Urinary bladder (tissue), 4 donors: ENCODE results near the gene NR2C2. TPM values are rescaled to one million over a fixed set of nuclear protein-coding genes. Genes with fewer than 3 reads are reported as not detected.

Experiments
- DNase-seq: peaks from one replicate; pipeline ENCODE4 v3.0.0-alpha.2; 2015; ENCODE audit errors: extremely low spot score
- H3K27ac ChIP-seq: one replicate; pipeline ENCODE4 v1.5.1; 2013; ENCODE audit warnings: low read depth, mild to moderate bottlenecking, moderate library complexity
- H3K36me3 ChIP-seq: one replicate; pipeline ENCODE4 v1.6.1; 2013; ENCODE audit warnings: mild to moderate bottlenecking, moderate library complexity; ENCODE audit not compliant: insufficient read depth
- H3K4me1 ChIP-seq: one replicate; pipeline ENCODE4 v1.6.1; 2013; ENCODE audit warnings: mild to moderate bottlenecking, moderate library complexity; ENCODE audit not compliant: insufficient read depth
- H3K4me3 ChIP-seq: one replicate; pipeline ENCODE4 v1.5.1; 2013; ENCODE audit warnings: low read depth, low read length
- WGBS: extraction: QIAGEN DNeasy Blood & Tissue Kit; methylation state at CpG from one replicate; pipeline ENCODE4 v1.1.7; 2013; 5-methylcytosine and 5-hydroxymethylcytosine counted together
- polyA plus RNA-seq: library from polyadenylated mRNA; stranded (reverse); fragments of 200-250 nt; gene quantifications from one replicate; pipeline ENCODE4 v1.2.3, GENCODE V29; 2013
- total RNA-seq: library from RNA; depleted of rRNA; stranded (reverse); fragments of >200 nt; gene quantifications from one replicate; pipeline ENCODE4 v1.2.3, GENCODE V29; 2014
- donor health status: healthy with polysubstance abuse.
- donor health status: healthy.

The NR2C2 gene
- total and polyA plus RNA-seq, 2 donors, result 18.2 to 63.1 TPM

DNA sequence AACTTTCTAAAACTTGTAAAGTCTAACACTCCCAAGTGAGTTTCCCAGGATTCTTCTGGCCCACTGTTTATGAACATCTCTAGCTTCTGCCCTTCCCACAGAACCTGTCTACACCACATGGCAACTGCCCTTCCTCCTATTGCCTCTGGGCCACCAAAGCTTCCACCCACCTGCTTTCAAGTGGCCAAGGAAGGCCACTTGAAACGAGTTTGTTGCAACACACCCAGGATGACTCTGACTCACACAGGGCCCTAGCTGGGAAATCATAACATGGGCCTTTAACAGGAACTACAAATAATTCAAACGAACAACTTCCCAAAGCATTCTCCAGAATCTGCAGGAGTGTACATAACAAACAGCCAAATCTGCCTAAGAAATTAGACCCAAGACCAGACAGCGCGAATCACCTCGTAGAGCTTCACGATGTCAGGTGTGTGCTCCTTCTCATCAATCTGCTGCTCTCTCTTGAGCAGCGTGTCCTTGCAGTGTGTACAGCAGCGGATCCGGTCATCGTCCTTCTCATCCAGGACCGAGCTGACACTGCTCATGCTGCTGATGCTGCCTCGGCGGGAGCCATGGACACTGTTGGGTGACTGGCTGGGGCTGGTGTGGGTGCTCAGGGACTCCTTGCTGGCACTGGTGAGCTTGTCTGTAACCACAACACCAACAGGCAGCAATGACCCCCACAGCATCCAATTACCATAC, 134.7 kb downstream of the NR2C2 start:
- H3K27ac ChIP-seq, result no peak overlapping the region
- 94% methylated on average over 13 of the region's 13 CpGs for WGBS
- peaks cover 5% of the 10 kb centered on the region for H3K36me3 ChIP-seq
- H3K4me1 ChIP-seq, result no peaks in the 10 kb centered on the region
- DNase-seq, result no peak
- no peak overlapping the region for H3K4me3 ChIP-seq

DNA sequence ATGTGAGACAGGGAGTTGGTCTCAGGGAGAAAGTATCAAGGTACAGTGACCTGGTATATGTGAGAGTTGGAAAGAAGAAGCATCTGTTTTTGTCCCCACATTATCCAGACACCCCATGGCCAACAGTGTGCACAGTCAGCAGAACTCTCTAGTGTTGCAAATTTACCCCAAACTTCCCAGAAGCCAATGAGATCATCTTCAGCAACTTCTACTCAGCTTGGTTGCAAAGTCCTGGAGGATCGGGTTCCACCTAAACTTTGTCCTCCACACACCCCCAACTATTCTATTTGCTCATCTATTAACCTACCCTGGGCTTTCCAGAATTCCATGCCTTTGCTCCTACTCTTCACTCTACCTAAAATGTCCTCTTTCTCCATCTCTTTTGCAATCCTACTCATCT, 135.9 kb downstream of the NR2C2 start:
- no peak overlapping the region for H3K4me3 ChIP-seq
- peaks cover 5% of the 10 kb centered on the region for H3K36me3 ChIP-seq
- WGBS, result 91% methylated on average over 1 of the region's 1 CpG

DNA sequence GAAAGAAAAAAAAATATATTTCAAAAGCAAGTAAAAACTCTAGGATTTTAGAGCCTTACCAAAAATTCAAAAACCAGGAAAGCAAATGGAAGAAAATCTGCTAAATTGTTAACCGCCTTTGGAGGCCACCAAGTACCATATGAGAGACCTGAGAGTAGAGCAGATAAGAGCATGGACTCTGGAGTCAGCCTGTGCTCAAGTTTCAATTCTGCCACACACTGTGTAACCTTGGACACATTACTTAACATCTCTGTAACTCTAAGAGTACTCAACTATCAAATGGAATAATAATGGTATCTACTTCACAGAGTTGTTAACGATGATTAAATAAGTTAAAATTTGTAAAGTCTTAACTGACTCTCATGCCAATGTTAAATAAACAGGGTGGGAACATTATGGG, 138.9 kb downstream of the NR2C2 start:
- H3K27ac ChIP-seq, result no peak overlapping the region
- 97% methylated on average over 2 of the region's 2 CpGs for WGBS
- H3K4me1 ChIP-seq, result no peaks in the 10 kb centered on the region
- DNase-seq, result no peak
- no peak overlapping the region for H3K4me3 ChIP-seq
- H3K36me3 ChIP-seq, result peaks cover 8% of the 10 kb centered on the region

More for the DNA sequence above, 135.9 kb downstream of the NR2C2 start:
- Histone ChIP-seq H3K4me1 (no peaks in the 10 kb centered on the region), H3K27ac (no peak overlapping the region)
- no peak for DNase-seq

DNA sequence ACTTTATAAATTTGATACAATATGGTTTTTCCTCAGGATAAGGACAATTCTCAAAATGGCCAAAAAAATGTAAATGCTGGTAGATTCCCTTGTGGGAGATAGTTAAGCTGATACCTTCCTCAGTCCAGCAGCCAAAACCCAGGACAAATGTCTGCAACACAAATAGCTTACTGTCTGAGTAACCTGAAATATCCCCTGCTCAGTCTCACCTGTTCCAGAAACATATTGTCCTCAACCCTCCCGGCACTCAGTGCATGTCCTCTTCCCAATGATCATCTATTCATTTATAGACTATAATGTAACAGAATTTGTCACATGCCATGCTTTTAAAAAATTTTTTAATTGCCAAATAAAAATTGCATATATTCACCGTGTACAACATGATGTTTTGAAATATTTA, 139.3 kb downstream of the NR2C2 start:
- no peaks in the 10 kb centered on the region for H3K4me1 ChIP-seq
- H3K27ac ChIP-seq, result no peak overlapping the region
- no peak for DNase-seq
- H3K36me3 ChIP-seq, result peaks cover 8% of the 10 kb centered on the region
- H3K4me3 ChIP-seq, result no peak overlapping the region
- 90% methylated on average over 2 of the region's 2 CpGs for WGBS

DNA sequence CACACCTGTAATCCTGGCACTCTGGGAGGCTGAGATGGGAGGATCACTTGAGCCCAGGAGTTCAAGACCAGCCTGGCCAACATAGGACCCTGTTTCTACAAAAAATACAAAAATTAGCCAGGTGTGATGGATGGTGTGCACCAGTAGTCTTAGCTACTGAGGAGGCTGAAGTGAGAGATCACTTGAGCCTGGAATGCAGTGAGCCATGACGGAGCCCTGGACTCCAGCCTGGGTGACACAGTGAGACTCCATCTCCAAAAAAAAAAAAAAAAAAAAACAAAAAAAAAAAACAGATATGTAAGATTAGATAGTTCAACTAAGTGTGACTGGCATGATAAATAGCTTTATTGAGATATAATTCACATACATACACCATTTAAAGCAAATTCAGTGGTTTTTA, 141.8 kb downstream of the NR2C2 start:
- DNase-seq, result no peak
- 94% methylated on average over 1 of the region's 1 CpG for WGBS
- H3K36me3 ChIP-seq, result peaks cover 3% of the 10 kb centered on the region
- no peak overlapping the region for H3K4me3 ChIP-seq
- H3K27ac ChIP-seq, result no peak overlapping the region
- H3K4me1 ChIP-seq, result no peaks in the 10 kb centered on the region

DNA sequence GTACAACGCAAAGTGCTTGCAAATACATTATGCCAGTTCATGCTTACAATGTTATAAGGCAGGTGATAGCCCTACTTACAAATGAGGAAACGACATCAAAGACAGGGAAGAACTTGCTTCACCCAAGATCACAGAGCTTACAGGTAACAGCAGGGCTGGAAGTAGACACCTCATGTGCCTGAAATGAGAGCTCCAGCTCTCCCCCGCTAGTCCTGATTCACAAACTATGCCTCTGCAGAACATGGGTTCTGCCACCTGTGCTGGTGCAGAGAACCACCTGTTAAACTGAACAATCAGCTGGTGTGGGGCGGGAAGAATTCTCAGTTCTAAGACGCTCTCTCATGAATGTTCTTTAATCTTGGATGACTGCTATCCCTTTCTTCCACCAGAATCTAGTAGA, 144.2 kb downstream of the NR2C2 start:
- Histone ChIP-seq H3K4me3 (no peak overlapping the region), H3K4me1 (no peaks in the 10 kb centered on the region), H3K27ac (no peak overlapping the region), H3K36me3 (peaks cover 3% of the 10 kb centered on the region)
- no peak for DNase-seq
- WGBS, result 86% methylated on average over 5 of the region's 5 CpGs

DNA sequence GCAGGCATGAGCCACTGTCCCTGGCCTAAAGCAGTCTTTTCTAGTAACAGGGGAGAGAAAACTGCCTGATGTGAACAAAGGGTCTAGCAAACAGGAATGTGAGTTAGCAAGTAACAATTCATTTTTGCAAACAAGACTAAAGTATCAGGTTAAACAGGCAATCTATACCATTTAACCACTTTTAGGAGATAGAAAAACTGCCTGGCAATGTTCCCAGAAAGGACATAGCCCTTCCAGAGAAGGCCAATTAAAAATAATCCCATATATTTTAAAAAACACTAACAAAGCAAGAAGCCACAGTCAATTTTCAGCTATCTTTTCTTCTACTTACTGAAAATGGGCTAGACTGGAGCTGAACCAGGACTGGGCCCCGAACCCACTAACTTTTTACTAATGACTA, 145.3 kb downstream of the NR2C2 start:
- no peaks in the 10 kb centered on the region for H3K4me1 ChIP-seq
- H3K27ac ChIP-seq, result no peak overlapping the region
- DNase-seq, result no peak
- H3K4me3 ChIP-seq, result no peak overlapping the region
- H3K36me3 ChIP-seq, result peaks cover 3% of the 10 kb centered on the region
- 82% methylated on average over 1 of the region's 1 CpG for WGBS

DNA sequence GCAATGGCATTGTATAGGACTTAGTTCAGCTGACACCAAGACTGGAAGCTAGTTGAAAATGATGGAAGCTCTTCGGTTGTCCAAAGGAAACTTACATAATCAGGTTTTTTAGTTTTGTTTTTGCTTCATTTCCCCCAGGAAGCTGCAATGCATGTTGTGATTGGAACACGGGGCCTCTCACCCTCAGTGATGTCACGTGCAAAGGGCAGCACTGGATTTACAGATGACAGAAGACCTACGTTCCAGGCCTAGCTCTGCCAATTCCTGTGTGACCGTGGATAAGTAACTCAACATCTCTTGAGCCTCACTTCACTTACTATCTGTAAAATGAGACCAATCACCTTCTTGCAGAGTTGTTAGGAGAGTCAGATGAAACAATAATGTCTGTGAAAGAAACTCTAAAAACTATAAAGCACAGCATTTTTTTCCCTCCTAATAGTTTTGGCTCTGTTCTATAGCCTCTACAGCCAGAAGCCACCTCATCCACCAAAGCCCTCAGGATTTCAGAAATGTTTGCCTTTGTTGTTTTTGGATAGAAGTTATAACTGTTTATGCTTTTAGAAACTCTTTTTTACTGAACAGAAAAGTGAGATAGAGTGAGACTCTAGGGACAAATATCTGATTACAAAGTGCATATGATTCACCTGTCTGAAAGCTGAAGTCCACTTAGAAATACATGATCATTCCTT, 146.9 kb downstream of the NR2C2 start:
- no peak for DNase-seq
- H3K4me1 ChIP-seq, result no peaks in the 10 kb centered on the region
- H3K27ac ChIP-seq, result no peak overlapping the region
- 84% methylated on average over 5 of the region's 5 CpGs for WGBS
- H3K36me3 ChIP-seq, result peaks cover 3% of the 10 kb centered on the region
- H3K4me3 ChIP-seq, result no peak overlapping the region

DNA sequence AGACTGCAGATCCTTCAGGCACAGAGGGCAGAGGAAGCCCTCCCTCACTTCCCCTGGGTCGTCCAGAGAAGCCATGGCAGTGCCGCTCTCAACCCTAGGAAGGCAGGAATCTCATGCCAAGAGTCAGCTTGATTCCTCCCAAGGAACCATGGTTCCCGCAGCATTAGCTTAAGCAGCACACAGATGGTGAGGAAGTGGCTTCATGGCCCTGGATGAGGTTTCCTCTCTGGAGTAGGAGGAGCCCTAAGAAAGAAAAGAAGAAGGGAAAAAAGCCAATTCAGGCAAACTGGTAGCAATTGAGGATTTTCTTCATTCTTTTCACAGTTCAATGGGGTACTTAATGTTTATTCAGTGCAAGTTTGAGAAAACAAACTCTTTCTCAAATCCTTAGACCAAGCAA, 148.7 kb downstream of the NR2C2 start:
- Histone ChIP-seq H3K4me1 (no peaks in the 10 kb centered on the region), H3K4me3 (no peak overlapping the region), H3K36me3 (no peaks in the 10 kb centered on the region), H3K27ac (no peak overlapping the region)
- WGBS, result 86% methylated on average over 3 of the region's 3 CpGs
- DNase-seq, result no peak

DNA sequence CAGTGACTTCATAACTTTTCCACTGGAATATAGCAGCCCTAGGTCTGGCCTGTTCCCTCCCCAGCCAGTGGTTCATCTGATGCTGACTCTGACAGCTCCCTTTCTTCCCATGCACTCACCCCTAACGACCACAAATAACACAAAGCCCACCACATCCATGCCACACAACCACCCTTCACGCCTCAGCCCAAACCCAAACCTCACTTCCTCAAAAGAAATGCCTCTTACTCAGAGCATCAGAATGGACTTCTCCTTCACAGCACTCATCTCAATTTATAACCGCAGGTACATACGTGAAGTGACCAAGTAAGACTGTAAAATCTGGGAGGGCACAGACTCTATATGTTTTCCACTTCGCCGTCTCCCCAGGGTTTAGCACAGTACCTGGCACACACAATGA, 150.5 kb downstream of the NR2C2 start:
- Histone ChIP-seq H3K27ac (no peak overlapping the region), H3K36me3 (no peaks in the 10 kb centered on the region), H3K4me3 (peak overlapping the region; percentile 80), H3K4me1 (no peaks in the 10 kb centered on the region)
- WGBS, result 51% methylated on average over 6 of the region's 6 CpGs
- no peak for DNase-seq

Other genes with a start within 250 kb of the NR2C2 start
- gene FGD5, start 128.6 kb upstream of the NR2C2 start, total RNA-seq, result 25.7 TPM
- 18.8 TPM for gene FGD5, start 128.6 kb upstream of the NR2C2 start, polyA plus RNA-seq
- gene MRPS25, start 117.7 kb downstream of the NR2C2 start, total RNA-seq, result 19.8 TPM
- gene MRPS25, start 117.7 kb downstream of the NR2C2 start, polyA plus RNA-seq, result 48.4 TPM
- gene RBSN, start 151.6 kb downstream of the NR2C2 start, total RNA-seq, result 34.5 TPM
- 16.2 TPM for gene RBSN, start 151.6 kb downstream of the NR2C2 start, polyA plus RNA-seq